ENCODE measurements around the gene EPG5. TPM values are rescaled to one million over a fixed set of nuclear protein-coding genes. Genes with fewer than 3 reads are reported as not detected.

The EPG5 gene
- total and polyA plus RNA-seq, 2 of the 4 experiments (the other 2 are of a cell fraction), result 37.3 to 114 TPM

DNA sequence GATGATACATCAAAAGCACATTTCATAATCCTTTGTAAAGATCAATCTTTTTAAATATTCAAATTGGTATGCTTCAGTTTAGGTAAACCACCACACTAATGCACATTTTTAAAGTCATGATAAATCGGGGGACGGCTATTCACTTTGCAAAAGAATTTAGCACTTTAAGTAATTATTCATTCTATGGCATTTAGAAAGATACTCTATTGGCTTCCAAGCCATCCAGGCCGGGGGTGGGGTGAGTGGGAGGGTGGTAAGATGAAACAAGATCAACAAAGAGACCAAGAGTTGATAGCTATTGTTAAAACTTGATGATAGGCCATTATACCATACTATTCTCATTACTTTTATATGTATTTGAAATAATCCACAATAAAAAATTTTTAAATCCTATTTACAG is 41.0 kb downstream of the EPG5 start:
- Histone ChIP-seq H3K36me3 (ENCODE audit: control insufficient read depth, insufficient read depth, low read length) (peaks cover 50% of the 10 kb centered on the region), H3K23ac (ENCODE audit: low read depth, low read length) (no peak overlapping the region)

More for the DNA sequence above, 41.0 kb downstream of the EPG5 start:
- CTCF ChIA-PET, result interaction anchor here (0.7 kb wide), 1 partner anchor 31 kb away, joined by 5 read pairs; no protein-coding TSS in a partner anchor
- no peaks in the 10 kb centered on the region for H4K20me1 ChIP-seq (ENCODE audit: insufficient read depth, low read length)
- H3K9ac ChIP-seq (ENCODE audit: low read depth, low read length), result no peak overlapping the region
- no peak overlapping the region for H3K18ac ChIP-seq (ENCODE audit: low read depth, low read length)
- no peak overlapping the region for H4K91ac ChIP-seq (ENCODE audit: insufficient read depth, low read depth, low read length)
- POLR2A ChIA-PET (ENCODE audit: unreplicated experiment), result no interaction called here
- TF ChIP-seq ELK1 (IDR thresholded peaks at IDR 0.05; ENCODE audit: borderline replicate concordance, low read depth, low read length) (no peak), CEBPB (IDR thresholded peaks at IDR 0.05; ENCODE audit: low read depth, low read length) (no peak), POLR2A (IDR thresholded peaks at IDR 0.05; ENCODE audit: low read depth, low read length) (no peak)
- intact Hi-C loops (cut with micrococcal nuclease) (loop anchor here (5.0 kb wide), 2 partner anchors 146 to 166 kb away; partner anchors contain the start of gene PSTPIP2), in situ Hi-C loops (cut with MboI; ENCODE audit: low sequenced_read_pairs) (no loop called here), dilution Hi-C loops (cut with HindIII; ENCODE audit: low sequenced_read_pairs, unreplicated experiment) (no loop called here)
- H3K27ac ChIP-seq (ENCODE audit: insufficient read depth, low read length), result no peak overlapping the region
- DNase-seq, result no peak
- H3K14ac ChIP-seq (replicated peaks; ENCODE audit: low read depth, low read length), result no peak overlapping the region
- H3K9me1 ChIP-seq (ENCODE audit: insufficient read depth, low read length), result no peaks in the 10 kb centered on the region
- H3K9me3 ChIP-seq (ENCODE audit: control insufficient read depth, insufficient read depth, low read length), result no peaks in the 10 kb centered on the region
- H3K56ac ChIP-seq (ENCODE audit: extremely low read depth, insufficient read depth, low read length), result no peak overlapping the region
- no peak overlapping the region for H2BK15ac ChIP-seq (ENCODE audit: low read depth, low read length)
- H2AFZ ChIP-seq (replicated peaks; ENCODE audit: low read length, poor library complexity), result no peak overlapping the region
- H3K4me2 ChIP-seq (ENCODE audit: low read depth, low read length), result no peak overlapping the region
- no peak overlapping the region for H4K5ac ChIP-seq (ENCODE audit: low read depth, low read length)
- H2BK20ac ChIP-seq (ENCODE audit: low read depth, low read length), result no peak overlapping the region
- no peaks in the 10 kb centered on the region for H3K27me3 ChIP-seq (ENCODE audit: control insufficient read depth, insufficient read depth, low read length)
- H2BK5ac ChIP-seq (ENCODE audit: low read depth, low read length, poor library complexity, severe bottlenecking), result no peak overlapping the region
- H2AK5ac ChIP-seq (ENCODE audit: low read depth, low read length), result no peak overlapping the region
- H3K4me1 ChIP-seq (ENCODE audit: control insufficient read depth, insufficient read depth, low read length), result peaks cover 5% of the 10 kb centered on the region; the same call in 1 of the 2 replicates
- no peak overlapping the region for H2AK9ac ChIP-seq (replicated peaks; ENCODE audit: low read depth, low read length, poor library complexity)
- no peak overlapping the region for H3K4ac ChIP-seq (ENCODE audit: low read depth, low read length)
- H4K8ac ChIP-seq (ENCODE audit: low read depth in 2 of 2, low read length in 2 of 2), result no peak overlapping the region
- ATAC-seq (ENCODE audit: low read depth), result no peak
- no peak overlapping the region for H2BK120ac ChIP-seq (ENCODE audit: low read depth, low read length)
- no TSS peak for BruUV-seq (replicated peaks)
- WGBS, 2 experiments (ENCODE audit: extremely low coverage in 2 of 2, insufficient read length in 1 of 2), result no CpG with 5 or more reads among the region's 3 CpGs
- H3K79me1 ChIP-seq (ENCODE audit: low read depth in 1 of 2, low read length in 2 of 2), result peaks cover 26 to 32% of the 10 kb centered on the region in 2 experiments
- H3K4me3 ChIP-seq (ENCODE audit: insufficient read depth, low read depth, low read length), result no peak overlapping the region

Data from IMR-90 (cell line).